Measurements from ENCODE around the gene SAPCD1.
A peak's percentile ranks its signal among the peaks of the same experiment; 100 is the strongest.
"Not testable (repeated sequence)": the region's sequence is repeated elsewhere in the genome, so short reads cannot be mapped to it uniquely, and the experiment has no call there.

The SAPCD1 gene

GRCh38 chr6:31781244-31782125, 19.0 kb downstream of the SAPCD1 start:
- H3K27ac ChIP-seq (ENCODE audit: low read length) = no peak overlapping the region
- peaks cover 30 to 66% of the 10 kb centered on the region in 2 donors for H3K36me3 ChIP-seq (ENCODE audit: control insufficient read depth in 1 of 2, insufficient read depth in 2 of 2, low read length in 2 of 2)
- peaks cover 0 to 10% of the 10 kb centered on the region in 2 donors for H3K4me1 ChIP-seq (ENCODE audit: control insufficient read depth in 1 of 2, insufficient read depth in 2 of 2, low read length in 2 of 2)
- H3K27me3 ChIP-seq (ENCODE audit: low read depth, low read length) = no peaks in the 10 kb centered on the region
- no peaks in the 10 kb centered on the region for H3K9me3 ChIP-seq (ENCODE audit: control insufficient read depth in 1 of 2, low read length in 2 of 2)
- no peak overlapping the region for H3K4me3 ChIP-seq (ENCODE audit: low read depth in 1 of 2, low read length in 2 of 2)

- H3K4me1 ChIP-seq (ENCODE audit: control insufficient read depth in 1 of 2, insufficient read depth in 2 of 2, low read length in 2 of 2) = peaks cover 0 to 2% of the 10 kb centered on the region in 2 donors
- peaks cover 30 to 66% of the 10 kb centered on the region in 2 donors for H3K36me3 ChIP-seq (ENCODE audit: control insufficient read depth in 1 of 2, insufficient read depth in 2 of 2, low read length in 2 of 2)
- no peaks in the 10 kb centered on the region for H3K27me3 ChIP-seq (ENCODE audit: low read depth, low read length)
- no peak overlapping the region for H3K4me3 ChIP-seq (ENCODE audit: low read depth in 1 of 2, low read length in 2 of 2)
- no peak overlapping the region for H3K27ac ChIP-seq (ENCODE audit: low read length)
- no peaks in the 10 kb centered on the region for H3K9me3 ChIP-seq (ENCODE audit: control insufficient read depth in 1 of 2, low read length in 2 of 2)
These were observed 19.8 kb downstream of the SAPCD1 start for GRCh38 chr6:31782126-31782855.

- no peaks in the 10 kb centered on the region for H3K4me1 ChIP-seq (ENCODE audit: control insufficient read depth in 1 of 2, insufficient read depth in 2 of 2, low read length in 2 of 2)
- H3K36me3 ChIP-seq (ENCODE audit: control insufficient read depth in 1 of 2, insufficient read depth in 2 of 2, low read length in 2 of 2) = peaks cover 32 to 62% of the 10 kb centered on the region in 2 donors
- H3K9me3 ChIP-seq (ENCODE audit: control insufficient read depth in 1 of 2, low read length in 2 of 2) = no peaks in the 10 kb centered on the region
- no peaks in the 10 kb centered on the region for H3K27me3 ChIP-seq (ENCODE audit: low read depth, low read length)
- no peak overlapping the region for H3K4me3 ChIP-seq (ENCODE audit: low read depth in 1 of 2, low read length in 2 of 2)
- H3K27ac ChIP-seq (ENCODE audit: low read length) = no peak overlapping the region
These were observed 21.9 kb downstream of the SAPCD1 start for GRCh38 chr6:31784098-31784925.

- H3K9me3 ChIP-seq (ENCODE audit: control insufficient read depth in 1 of 2, low read length in 2 of 2) = no peaks in the 10 kb centered on the region
- no peak overlapping the region for H3K27ac ChIP-seq (ENCODE audit: low read length)
- H3K4me1 ChIP-seq (ENCODE audit: control insufficient read depth in 1 of 2, insufficient read depth in 2 of 2, low read length in 2 of 2) = no peaks in the 10 kb centered on the region
- peaks cover 30 to 53% of the 10 kb centered on the region in 2 donors for H3K36me3 ChIP-seq (ENCODE audit: control insufficient read depth in 1 of 2, insufficient read depth in 2 of 2, low read length in 2 of 2)
- no peak overlapping the region for H3K4me3 ChIP-seq (ENCODE audit: low read depth in 1 of 2, low read length in 2 of 2)
- no peaks in the 10 kb centered on the region for H3K27me3 ChIP-seq (ENCODE audit: low read depth, low read length)
These were observed 23.0 kb downstream of the SAPCD1 start for GRCh38 chr6:31785475-31785874.

GRCh38 chr6:31791324-31792089, 29.1 kb downstream of the SAPCD1 start:
- Histone ChIP-seq H3K36me3 (ENCODE audit: control insufficient read depth in 1 of 2, insufficient read depth in 2 of 2, low read length in 2 of 2) (peaks cover 7 to 30% of the 10 kb centered on the region in 2 donors), H3K27me3 (ENCODE audit: low read depth, low read length) (no peaks in the 10 kb centered on the region), H3K4me1 (ENCODE audit: control insufficient read depth in 1 of 2, insufficient read depth in 2 of 2, low read length in 2 of 2) (peaks cover 0 to 10% of the 10 kb centered on the region in 2 donors), H3K4me3 (ENCODE audit: low read depth in 1 of 2, low read length in 2 of 2) (no peak overlapping the region), H3K9me3 (ENCODE audit: control insufficient read depth in 1 of 2, low read length in 2 of 2) (no peaks in the 10 kb centered on the region), H3K27ac (ENCODE audit: low read length) (no peak overlapping the region)

GRCh38 chr6:31792090-31792374, 29.6 kb downstream of the SAPCD1 start:
- Histone ChIP-seq H3K36me3 (ENCODE audit: control insufficient read depth in 1 of 2, insufficient read depth in 2 of 2, low read length in 2 of 2) (peaks cover 7 to 30% of the 10 kb centered on the region in 2 donors), H3K4me1 (ENCODE audit: control insufficient read depth in 1 of 2, insufficient read depth in 2 of 2, low read length in 2 of 2) (peaks cover 0 to 10% of the 10 kb centered on the region in 2 donors), H3K27ac (ENCODE audit: low read length) (no peak overlapping the region), H3K27me3 (ENCODE audit: low read depth, low read length) (no peaks in the 10 kb centered on the region), H3K9me3 (ENCODE audit: control insufficient read depth in 1 of 2, low read length in 2 of 2) (no peaks in the 10 kb centered on the region), H3K4me3 (ENCODE audit: low read depth in 1 of 2, low read length in 2 of 2) (no peak overlapping the region)

- Histone ChIP-seq H3K36me3 (ENCODE audit: control insufficient read depth in 1 of 2, insufficient read depth in 2 of 2, low read length in 2 of 2) (peaks cover 7 to 30% of the 10 kb centered on the region in 2 donors), H3K27ac (ENCODE audit: low read length) (no peak overlapping the region), H3K4me3 (ENCODE audit: low read depth in 1 of 2, low read length in 2 of 2) (no peak overlapping the region), H3K4me1 (ENCODE audit: control insufficient read depth in 1 of 2, insufficient read depth in 2 of 2, low read length in 2 of 2) (peaks cover 0 to 10% of the 10 kb centered on the region in 2 donors), H3K27me3 (ENCODE audit: low read depth, low read length) (no peaks in the 10 kb centered on the region), H3K9me3 (ENCODE audit: control insufficient read depth in 1 of 2, low read length in 2 of 2) (no peaks in the 10 kb centered on the region)
These were observed 30.3 kb downstream of the SAPCD1 start for GRCh38 chr6:31792761-31793171.

GRCh38 chr6:31793927-31794245, 31.4 kb downstream of the SAPCD1 start:
- not testable (repeated sequence) for H3K4me1 ChIP-seq (ENCODE audit: control insufficient read depth in 1 of 2, insufficient read depth in 2 of 2, low read length in 2 of 2); H3K9me3 ChIP-seq (ENCODE audit: control insufficient read depth in 1 of 2, low read length in 2 of 2); H3K4me3 ChIP-seq (ENCODE audit: low read depth in 1 of 2, low read length in 2 of 2); H3K27me3 ChIP-seq (ENCODE audit: low read depth, low read length)
- Histone ChIP-seq H3K36me3 (ENCODE audit: control insufficient read depth in 1 of 2, insufficient read depth in 2 of 2, low read length in 2 of 2) (peaks cover 7 to 25% of the 10 kb centered on the region in 2 donors), H3K27ac (ENCODE audit: low read length) (peak overlapping the region; percentile 97)

GRCh38 chr6:31794294-31794865, 31.9 kb downstream of the SAPCD1 start:
- Histone ChIP-seq H3K36me3 (ENCODE audit: control insufficient read depth in 1 of 2, insufficient read depth in 2 of 2, low read length in 2 of 2) (peaks cover 5 to 23% of the 10 kb centered on the region in 2 donors), H3K9me3 (ENCODE audit: control insufficient read depth in 1 of 2, low read length in 2 of 2) (no peaks in the 10 kb centered on the region), H3K27me3 (ENCODE audit: low read depth, low read length) (no peaks in the 10 kb centered on the region), H3K4me1 (ENCODE audit: control insufficient read depth in 1 of 2, insufficient read depth in 2 of 2, low read length in 2 of 2) (peaks cover 0 to 10% of the 10 kb centered on the region in 2 donors), H3K4me3 (ENCODE audit: low read depth in 1 of 2, low read length in 2 of 2) (peak overlapping the region; percentile 68 to 94), H3K27ac (ENCODE audit: low read length) (peak overlapping the region; percentile 97)

GRCh38 chr6:31794866-31795615, 32.6 kb downstream of the SAPCD1 start:
- Histone ChIP-seq H3K27me3 (ENCODE audit: low read depth, low read length) (no peaks in the 10 kb centered on the region), H3K27ac (ENCODE audit: low read length) (peak overlapping the region; percentile 97), H3K4me3 (ENCODE audit: low read depth in 1 of 2, low read length in 2 of 2) (peak overlapping the region; percentile 68 to 94), H3K4me1 (ENCODE audit: control insufficient read depth in 1 of 2, insufficient read depth in 2 of 2, low read length in 2 of 2) (peaks cover 0 to 10% of the 10 kb centered on the region in 2 donors), H3K9me3 (ENCODE audit: control insufficient read depth in 1 of 2, low read length in 2 of 2) (no peaks in the 10 kb centered on the region), H3K36me3 (ENCODE audit: control insufficient read depth in 1 of 2, insufficient read depth in 2 of 2, low read length in 2 of 2) (peaks cover 4 to 20% of the 10 kb centered on the region in 2 donors)

Data from muscle layer of duodenum (tissue), 2 donors.